Liver (tissue), 9 donors: Measurements from ENCODE around the gene OR7A10. TPM values are rescaled to one million over a fixed set of nuclear protein-coding genes. Genes with fewer than 3 reads are reported as not detected.

ENCODE experiments used
- DNase-seq: peaks from one replicate; pipeline ENCODE4 v3.0.0-alpha.2; 2017; ENCODE audit warnings: low spot score
- H3K27ac ChIP-seq, 2 donors: one replicate each; pipeline ENCODE4 v1.7.0; 2013; ENCODE audit warnings: inconsistent platforms in 2 of 2, low read length in 2 of 2, control low read depth in 1 of 2, low read depth in 1 of 2, mild to moderate bottlenecking in 1 of 2
- H3K27me3 ChIP-seq, 4 donors: one replicate each; pipeline versions ENCODE4 v1.6.1 to v1.7.0; 2013; ENCODE audit warnings: low read length in 3 of 4, inconsistent platforms in 1 of 4, mild to moderate bottlenecking in 1 of 4, moderate library complexity in 1 of 4; ENCODE audit not compliant: control insufficient read depth in 4 of 4, insufficient read depth in 4 of 4
- H3K36me3 ChIP-seq, 4 donors: one replicate each; pipeline versions ENCODE4 v1.6.1 to v1.7.0; 2013; ENCODE audit warnings: low read length in 3 of 4, mild to moderate bottlenecking in 3 of 4, low read depth in 1 of 4, moderate library complexity in 1 of 4; ENCODE audit not compliant: control insufficient read depth in 4 of 4, insufficient read depth in 3 of 4
- H3K4me1 ChIP-seq, 4 donors: one replicate each; pipeline versions ENCODE4 v1.6.1 to v1.7.0; 2013; ENCODE audit warnings: low read length in 3 of 4, mild to moderate bottlenecking in 3 of 4, moderate library complexity in 1 of 4; ENCODE audit not compliant: control insufficient read depth in 4 of 4, insufficient read depth in 4 of 4
- H3K4me3 ChIP-seq, 3 donors: one replicate each; pipeline versions ENCODE4 v1.6.1 to v1.7.0; 2013; ENCODE audit warnings: low read length in 3 of 3, control low read depth in 1 of 3, low read depth in 1 of 3, mild to moderate bottlenecking in 1 of 3
- H3K9ac ChIP-seq, 2 donors: one replicate each; pipeline ENCODE4 v1.7.0; 2013; ENCODE audit warnings: low read length in 2 of 2, mild to moderate bottlenecking in 2 of 2, moderate library complexity in 2 of 2, control low read depth in 1 of 2, low read depth in 1 of 2
- H3K9me3 ChIP-seq, 4 donors: one replicate each; pipeline versions ENCODE4 v1.6.1 to v1.7.0; 2013; ENCODE audit warnings: low read length in 3 of 4; ENCODE audit not compliant: control insufficient read depth in 4 of 4
- ATF3 ChIP-seq: IDR thresholded peaks from 2 replicates; pipeline ENCODE4 v1.6.1; 2016; ENCODE audit warnings: antibody characterized with exemption
- CTCF ChIP-seq: fragments of 150-350 bp; IDR thresholded peaks from 2 replicates; pipeline ENCODE4 v1.5.1; 2017; ENCODE audit warnings: improper control_type of control experiment, low read depth, low read length; ENCODE audit not compliant: missing input control
- EGR1 ChIP-seq, 2 donors: IDR thresholded peaks; 2 replicates each; pipeline ENCODE4 v1.6.1; 2016 to 2018; ENCODE audit warnings: antibody characterized with exemption in 2 of 2, low read depth in 2 of 2
- FOXA2 ChIP-seq: IDR thresholded peaks from 2 replicates; pipeline ENCODE4 v1.6.1; 2016; ENCODE audit warnings: antibody characterized with exemption
- GABPA ChIP-seq, 2 donors: IDR thresholded peaks in 1 of 2; conservative IDR thresholded peaks in 1 of 2; 2 replicates each; pipeline ENCODE4 v1.6.1; 2016; ENCODE audit warnings: antibody characterized with exemption in 2 of 2, mild to moderate bottlenecking in 1 of 2, moderate library complexity in 1 of 2
- HNF4A ChIP-seq, 2 donors: conservative IDR thresholded peaks; 2 replicates each; pipeline ENCODE4 v1.6.1; 2016; ENCODE audit warnings: antibody characterized with exemption in 2 of 2, mild to moderate bottlenecking in 2 of 2
- HNF4G ChIP-seq: IDR thresholded peaks from 2 replicates; pipeline ENCODE4 v1.6.1; 2016; ENCODE audit warnings: antibody characterized with exemption
- JUND ChIP-seq, 2 donors: IDR thresholded peaks; 2 replicates each; pipeline ENCODE4 v1.6.1; 2016; ENCODE audit warnings: antibody characterized with exemption in 2 of 2
- MAX ChIP-seq: IDR thresholded peaks from 2 replicates; pipeline ENCODE4 v1.6.1; 2016; ENCODE audit warnings: antibody characterized with exemption
- NR2F2 ChIP-seq: IDR thresholded peaks from 2 replicates; pipeline ENCODE4 v1.6.1; 2016; ENCODE audit warnings: antibody characterized with exemption
- RAD21 ChIP-seq, 2 donors: IDR thresholded peaks; 2 replicates each; pipeline ENCODE4 v1.6.1; 2016; ENCODE audit warnings: antibody characterized with exemption in 2 of 2, mild to moderate bottlenecking in 2 of 2
- REST ChIP-seq: IDR thresholded peaks from 2 replicates; pipeline ENCODE4 v1.6.1; 2016; ENCODE audit warnings: antibody characterized with exemption, mild to moderate bottlenecking
- SP1 ChIP-seq: IDR thresholded peaks from 2 replicates; pipeline ENCODE4 v1.6.1; 2018; ENCODE audit warnings: antibody characterized with exemption, mild to moderate bottlenecking
- TAF1 ChIP-seq: conservative IDR thresholded peaks from 2 replicates; pipeline ENCODE4 v1.6.1; 2016; ENCODE audit warnings: antibody characterized with exemption, mild to moderate bottlenecking
- YY1 ChIP-seq: IDR thresholded peaks from 2 replicates; pipeline ENCODE4 v1.6.1; 2016; ENCODE audit warnings: antibody characterized with exemption, mild to moderate bottlenecking
- WGBS: extraction: QIAGEN DNeasy Blood & Tissue Kit; methylation state at CpG from one replicate; pipeline ENCODE4 v1.1.7; 2013; 5-methylcytosine and 5-hydroxymethylcytosine counted together
- polyA plus RNA-seq, 2 donors: library from polyadenylated mRNA; stranded (reverse) in 1 of 2; unstranded in 1 of 2; fragments of 200-250 nt in 1 of 2; fragments of >200 nt in 1 of 2; fragmentation: Nextera tagmentation in 1 of 2; extraction: Ambion mirVana in 1 of 2; gene quantifications; one replicate each; pipeline versions ENCODE4 v1.2.1 to v1.2.3, GENCODE V29; 2013 to 2015
- total RNA-seq, 2 donors: library from RNA; depleted of rRNA; stranded (reverse); fragments of >200 nt; gene quantifications; one replicate each; pipeline ENCODE4 v1.2.3, GENCODE V29; 2014
- donor health status: healthy.
- donor health status: healthy.
- donor health status: healthy.
- donor health status: healthy.
- donor health status: healthy.

OR7A10 gene
- total and polyA plus RNA-seq, 4 donors: not detected

- peaks cover 0 to 8% (median 4%) of the 10 kb centered on the region in 4 donors for H3K9me3 ChIP-seq
- no peak overlapping the region for H3K9ac ChIP-seq
- H3K27ac ChIP-seq: no peak overlapping the region
- no peaks in the 10 kb centered on the region for H3K36me3 ChIP-seq
- no peak overlapping the region for H3K4me3 ChIP-seq
- DNase-seq: no peak
- peaks cover 0 to 5% (median 3%) of the 10 kb centered on the region in 4 donors for H3K27me3 ChIP-seq
- TF ChIP-seq CTCF (no peak), RAD21 (IDR thresholded peaks at IDR 0.05) (no peak)
- H3K4me1 ChIP-seq: no peaks in the 10 kb centered on the region
- WGBS: 86% methylated on average over 2 of the region's 2 CpGs
These were observed 22.7 kb downstream of the OR7A10 start for GRCh38 chr19:14826006-14826405.

GRCh38 chr19:14821937-14822336 lies 26.8 kb downstream of the OR7A10 start:
- Histone ChIP-seq H3K27me3 (peaks cover 0 to 5% (median 2%) of the 10 kb centered on the region in 4 donors), H3K27ac (no peak overlapping the region), H3K4me1 (no peaks in the 10 kb centered on the region), H3K4me3 (no peak overlapping the region), H3K9ac (no peak overlapping the region), H3K9me3 (peaks cover 0 to 8% (median 4%) of the 10 kb centered on the region in 4 donors), H3K36me3 (no peaks in the 10 kb centered on the region)
- no peak for DNase-seq
- no peak for TF ChIP-seq FOXA2
- 51% methylated on average over 6 of the region's 6 CpGs for WGBS

- TF ChIP-seq EGR1 (IDR thresholded peaks at IDR 0.05; ENCODE audit: low read depth in 2 of 2) (no peak), JUND (IDR thresholded peaks at IDR 0.05) (no peak), REST (no peak), TAF1 (no peak), YY1 (no peak), SP1 (no peak), ATF3 (no peak), NR2F2 (no peak), HNF4G (no peak), MAX (no peak), GABPA (IDR thresholded peaks at IDR 0.05 in 1 of 2, conservative IDR thresholded peaks at IDR 0.05 in 1 of 2) (no peak), CTCF (no peak), HNF4A (conservative IDR thresholded peaks at IDR 0.05) (no peak)
- no peak overlapping the region for H3K4me3 ChIP-seq
- no peaks in the 10 kb centered on the region for H3K9me3 ChIP-seq
- WGBS: 74% methylated on average over 8 of the region's 8 CpGs
- no peaks in the 10 kb centered on the region for H3K36me3 ChIP-seq
- H3K27ac ChIP-seq: no peak overlapping the region
- no peaks in the 10 kb centered on the region for H3K27me3 ChIP-seq
- no peak for DNase-seq
- no peak overlapping the region for H3K9ac ChIP-seq
- H3K4me1 ChIP-seq: no peaks in the 10 kb centered on the region
These were observed 30.1 kb downstream of the OR7A10 start for GRCh38 chr19:14818588-14818987.
